ENCODE results near the gene INPP5F.

- TF ChIP-seq CTCF (IDR thresholded peaks at IDR 0.05) (no peak), EP300 (IDR thresholded peaks at IDR 0.05) (no peak), POLR2A (IDR thresholded peaks at IDR 0.05) (no peak)
Observed at GRCh38 chr10:119693262-119693957, 32.4 kb upstream of the INPP5F start.

All from stomach (tissue), 4 donors.